Amygdala (tissue), 56 donors: ENCODE results near the gene AKAP6.

Experiments used
- DNase-seq, 56 donors: peaks; one replicate each; lab custom pipeline; 2025; lab: John Stamatoyannopoulos, UW

Gene AKAP6

GRCh38 chr14:32329146-32329545 is at the start of gene AKAP6:
TSS of gene AKAP6 (plus strand) at chr14:32329298. CDS start at chr14:32433494, 104,196 bp downstream.
- DNase-seq: peak in 53 of 56 donors; percentile 5 to 91 (median 68)

GRCh38 chr14:32286602-32287001 is 42.5 kb upstream of the AKAP6 start:
- DNase-seq: no peak

- no peak for DNase-seq
These were observed 32.7 kb upstream of the AKAP6 start for GRCh38 chr14:32296366-32296765.

- no peak for DNase-seq
These were observed 30.8 kb upstream of the AKAP6 start for GRCh38 chr14:32298346-32298745.

GRCh38 chr14:32300136-32300535 is 29.0 kb upstream of the AKAP6 start:
- no peak for DNase-seq

- DNase-seq: no peak
These were observed 25.2 kb upstream of the AKAP6 start for GRCh38 chr14:32303865-32304264.

GRCh38 chr14:32304296-32304695 is 24.8 kb upstream of the AKAP6 start:
- DNase-seq: no peak

GRCh38 chr14:32306549-32306948 is 22.5 kb upstream of the AKAP6 start:
- no peak for DNase-seq

- no peak for DNase-seq
These were observed 21.1 kb upstream of the AKAP6 start for GRCh38 chr14:32307881-32308582.

- DNase-seq: no peak
These were observed 18.2 kb upstream of the AKAP6 start for GRCh38 chr14:32310876-32311275.

GRCh38 chr14:32311294-32312009 is 17.6 kb upstream of the AKAP6 start:
- DNase-seq: no peak

GRCh38 chr14:32312010-32312331 is 17.1 kb upstream of the AKAP6 start:
- no peak for DNase-seq

- DNase-seq: no peak
These were observed 15.2 kb upstream of the AKAP6 start for GRCh38 chr14:32313844-32314376.

- no peak for DNase-seq
These were observed 10.9 kb upstream of the AKAP6 start for GRCh38 chr14:32318087-32318795.

GRCh38 chr14:32319368-32320049 is 9.6 kb upstream of the AKAP6 start:
- no peak for DNase-seq

GRCh38 chr14:32324601-32325000 is 4.5 kb upstream of the AKAP6 start:
- DNase-seq: no peak

- peak in 1 of 56 donors; percentile 23 for DNase-seq
These were observed 1.7 kb upstream of the AKAP6 start for GRCh38 chr14:32327255-32327961.

- peak in 6 of 56 donors; percentile 4 to 26 (median 12) for DNase-seq
These were observed 690 bp downstream of the AKAP6 start for GRCh38 chr14:32329690-32330285.

GRCh38 chr14:32330351-32331111 is 1.4 kb downstream of the AKAP6 start:
- peak in 2 of 56 donors; percentile 14 to 29 for DNase-seq
